H1 (cell line): ENCODE data around the gene UGT1A7. TPM values are rescaled to one million over a fixed set of nuclear protein-coding genes. Genes with fewer than 3 reads are reported as not detected.
"Not testable (repeated sequence)": the region's sequence is repeated elsewhere in the genome, so short reads cannot be mapped to it uniquely, and the experiment has no call there.

Experiments
- CTCF ChIA-PET: fragments of 300-600 bp; sonication (Branson Sonifier 250); formaldehyde crosslinking; loops from one replicate; lab custom pipeline; 2021; ENCODE audit not compliant: partially characterized antibody; lab: Charles Lee
- POLR2A ChIA-PET: fragments of 300-600 bp; sonication (Branson Sonifier 250); formaldehyde crosslinking; loops from one replicate; lab custom pipeline; 2021; ENCODE audit warnings: inconsistent platforms; ENCODE audit not compliant: partially characterized antibody; lab: Charles Lee
- DNase-seq, 2 experiments: peaks; one replicate each; pipeline versions ENCODE4 v3.0.0 to v3.0.0-alpha.2; 2010 to 2022; ENCODE audit warnings: low spot score in 2 of 2, low read depth in 1 of 2, mixed read lengths in 1 of 2
- FAIRE-seq: peaks from 2 replicates; lab custom pipeline; 2011; peaks lifted over from hg19 to GRCh38; lab: Jason Lieb, UNC
- H2AFZ ChIP-seq: 2 replicates; pipeline ENCODE4 v1.8.1; 2012; ENCODE audit warnings: low read length, inconsistent platforms
- H2AK5ac ChIP-seq: 2 replicates; pipeline ENCODE4 v1.6.1; 2013; ENCODE audit warnings: low read depth, low read length
- H2BK120ac ChIP-seq: replicated peaks from 2 replicates; pipeline ENCODE3; 2013; ENCODE audit warnings: low read depth, low read length, inconsistent platforms
- H2BK12ac ChIP-seq: 2 replicates; pipeline ENCODE4 v1.6.1; 2013; ENCODE audit warnings: low read depth, low read length
- H2BK15ac ChIP-seq: 2 replicates; pipeline ENCODE4 v1.6.1; 2013; ENCODE audit warnings: low read length
- H2BK20ac ChIP-seq: 2 replicates; pipeline ENCODE4 v1.6.1; 2013; ENCODE audit warnings: low read length
- H2BK5ac ChIP-seq: 2 replicates; pipeline ENCODE4 v1.6.1; 2013; ENCODE audit warnings: low read depth, low read length
- H3K14ac ChIP-seq: 2 replicates; pipeline ENCODE4 v1.6.1; 2013; ENCODE audit warnings: inconsistent platforms; ENCODE audit not compliant: insufficient read length
- H3K18ac ChIP-seq: 2 replicates; pipeline ENCODE4 v1.6.1; 2013; ENCODE audit warnings: low read length; ENCODE audit errors: extremely low read depth
- H3K23ac ChIP-seq: 2 replicates; pipeline ENCODE4 v1.6.1; 2013; ENCODE audit warnings: inconsistent platforms; ENCODE audit not compliant: insufficient read length
- H3K23me2 ChIP-seq: 2 replicates; pipeline ENCODE4 v1.6.1; 2013; ENCODE audit warnings: low read depth, low read length
- H3K27ac ChIP-seq: 2 replicates; pipeline ENCODE4 v1.6.1; 2011; ENCODE audit warnings: low read depth, low read length, inconsistent platforms
- H3K27me3 ChIP-seq, 4 experiments: replicated peaks in 1 of 4; 1 replicate in 1 of 4; 2 replicates in 3 of 4; pipeline versions ENCODE4 v1.6.1 to v1.8.1; 2011 to 2013; ENCODE audit warnings: low read length in 3 of 4, mild to moderate bottlenecking in 3 of 4, inconsistent platforms in 2 of 4, mixed read lengths in 2 of 4, moderate library complexity in 1 of 4; ENCODE audit not compliant: control insufficient read depth in 3 of 4, insufficient read depth in 3 of 4; ENCODE audit errors: extremely low read depth in 1 of 4
- H3K36me3 ChIP-seq, 4 experiments: 2 replicates each; pipeline versions ENCODE4 v1.6.1 to v1.8.1; 2011 to 2013; ENCODE audit warnings: mild to moderate bottlenecking in 4 of 4, low read length in 3 of 4, moderate library complexity in 2 of 4, control low read depth in 1 of 4, inconsistent platforms in 1 of 4; ENCODE audit not compliant: insufficient read depth in 4 of 4, control insufficient read depth in 2 of 4
- H3K4ac ChIP-seq: replicated peaks from 2 replicates; pipeline ENCODE3; 2013; ENCODE audit warnings: low read length, low read depth, mixed read lengths, inconsistent platforms; ENCODE audit not compliant: insufficient read length
- H3K4me1 ChIP-seq, 4 experiments: replicated peaks in 1 of 4; 1 replicate in 1 of 4; 2 replicates in 3 of 4; pipeline versions ENCODE4 v1.6.1 to v1.8.1; 2011 to 2013; ENCODE audit warnings: low read length in 3 of 4, inconsistent platforms in 2 of 4, mixed read lengths in 1 of 4; ENCODE audit not compliant: insufficient read depth in 4 of 4, control insufficient read depth in 3 of 4
- H3K4me2 ChIP-seq, 2 experiments: 2 replicates each; pipeline versions ENCODE4 v1.6.1 to v1.8.1; 2011 to 2013; ENCODE audit warnings: low read depth in 2 of 2, low read length in 2 of 2, control low read depth in 1 of 2, inconsistent platforms in 1 of 2, mild to moderate bottlenecking in 1 of 2; ENCODE audit not compliant: insufficient read depth in 1 of 2
- H3K4me3 ChIP-seq, 4 experiments: fragments of 200-600, 300-600 bp in 1 of 4; sonication (generic), shearing (Covaris generic), sonication (Bioruptor Twin) in 1 of 4; 2 replicates each; pipeline versions ENCODE4 v1.5.1 to v1.8.1; 2011 to 2016; ENCODE audit warnings: low read length in 4 of 4, low read depth in 3 of 4, control low read depth in 2 of 4, inconsistent platforms in 2 of 4, mild to moderate bottlenecking in 2 of 4, mixed read lengths in 1 of 4, moderate library complexity in 1 of 4; ENCODE audit not compliant: insufficient read depth in 2 of 4; ENCODE audit errors: extremely low read depth in 1 of 4
- H3K56ac ChIP-seq: replicated peaks from 2 replicates; pipeline ENCODE3; 2013; ENCODE audit warnings: low read depth, mild to moderate bottlenecking, mixed read lengths, low read length, inconsistent platforms; ENCODE audit not compliant: insufficient read length
- H3K79me1 ChIP-seq: 2 replicates; pipeline ENCODE4 v1.6.1; 2013; ENCODE audit warnings: low read depth, low read length, control low read depth
- H3K79me2 ChIP-seq, 2 experiments: 2 replicates each; pipeline versions ENCODE4 v1.6.1 to v1.8.1; 2012 to 2013; ENCODE audit warnings: low read length in 2 of 2, mild to moderate bottlenecking in 2 of 2, inconsistent platforms in 1 of 2; ENCODE audit not compliant: insufficient read depth in 2 of 2, control insufficient read depth in 1 of 2
- H3K9ac ChIP-seq, 4 experiments: replicated peaks in 1 of 4; 1 replicate in 1 of 4; 2 replicates in 3 of 4; pipeline versions ENCODE4 v1.6.1 to v1.8.1; 2011 to 2013; ENCODE audit warnings: low read depth in 3 of 4, low read length in 3 of 4, control low read depth in 2 of 4, mild to moderate bottlenecking in 2 of 4, moderate library complexity in 2 of 4, inconsistent platforms in 1 of 4; ENCODE audit errors: extremely low read depth in 1 of 4
- H3K9me3 ChIP-seq, 2 experiments: 2 replicates each; pipeline versions ENCODE4 v1.6.1 to v1.8.1; 2012 to 2013; ENCODE audit warnings: mild to moderate bottlenecking in 2 of 2, moderate library complexity in 2 of 2, control low read depth in 1 of 2, inconsistent platforms in 1 of 2, low read depth in 1 of 2, low read length in 1 of 2, mixed read lengths in 1 of 2; ENCODE audit not compliant: insufficient read depth in 2 of 2
- H4K20me1 ChIP-seq, 2 experiments: replicated peaks in 1 of 2; 2 replicates each; pipeline versions ENCODE3 to v1.8.1; 2011 to 2013; ENCODE audit warnings: inconsistent platforms in 2 of 2, low read length in 2 of 2, mild to moderate bottlenecking in 1 of 2; ENCODE audit not compliant: insufficient read depth in 2 of 2, control insufficient read depth in 1 of 2
- H4K5ac ChIP-seq: 2 replicates; pipeline ENCODE4 v1.6.1; 2013; ENCODE audit warnings: low read length, low read depth, mixed read lengths, inconsistent platforms; ENCODE audit not compliant: insufficient read length
- H4K8ac ChIP-seq: 2 replicates; pipeline ENCODE4 v1.8.0; 2013; ENCODE audit warnings: mild to moderate bottlenecking, moderate library complexity, low read length, inconsistent platforms; ENCODE audit not compliant: insufficient read depth; ENCODE audit errors: extremely low read depth
- H4K91ac ChIP-seq: replicated peaks from 2 replicates; pipeline ENCODE3; 2013; ENCODE audit warnings: low read length, mixed read lengths, inconsistent platforms; ENCODE audit not compliant: insufficient read length
- WGBS, 2 experiments: shearing (Covaris generic) in 1 of 2; methylation state at CpG; one replicate each; pipeline versions ENCODE4 v1.1.6 to v1.1.7; 2013 to 2015; ENCODE audit warnings: low lambda C conversion rate in 2 of 2, mixed read lengths in 2 of 2, inconsistent platforms in 1 of 2, low coverage in 1 of 2, missing lambda C conversion rate in 1 of 2; ENCODE audit not compliant: insufficient replicate concordance in 2 of 2, insufficient coverage in 1 of 2, insufficient read length in 1 of 2; ENCODE audit errors: extremely low coverage in 1 of 2, missing lambda C conversion rate in 1 of 2; 5-methylcytosine and 5-hydroxymethylcytosine counted together
- polyA plus RNA-seq, 7 experiments: library from polyadenylated mRNA; depleted of rRNA in 3 of 7; stranded (reverse) in 5 of 7; unstranded in 2 of 7; fragments of >200 nt in 5 of 7; fragments of 200-250 nt in 2 of 7; gene quantifications; 1 replicate in 5 of 7; 2 replicates in 1 of 7; 4 replicates in 1 of 7; pipeline versions ENCODE4 v1.2.1 to v1.2.3, GENCODE V29; 2011 to 2013; ENCODE audit warnings: missing spikeins in 2 of 7, mixed read lengths in 2 of 7
- total RNA-seq: library from RNA; stranded (reverse); fragmentation: NEBNext Ultra II Directional; extraction: Animal tissue kit (Norgen Biotek cat#: 25700); gene quantifications from 2 replicates; pipeline ENCODE4 v1.2.1, GENCODE V29; 2021

The UGT1A7 gene
- total and polyA plus RNA-seq, 2 of the 8 experiments (the other 6 are each of a cell fraction or from before 2014, with no cell fraction given) = not detected

- H2BK15ac ChIP-seq, H3K9me3 ChIP-seq, H4K91ac ChIP-seq, H3K18ac ChIP-seq, H3K27me3 ChIP-seq, CTCF ChIA-PET, H2AFZ ChIP-seq, H3K14ac ChIP-seq, DNase-seq, H3K56ac ChIP-seq, H4K20me1 ChIP-seq, H3K4me3 ChIP-seq, H3K27ac ChIP-seq, H2BK12ac ChIP-seq, H3K79me1 ChIP-seq, H2BK5ac ChIP-seq, FAIRE-seq, H2AK5ac ChIP-seq, H2BK120ac ChIP-seq, H4K5ac ChIP-seq, H3K23me2 ChIP-seq, H4K8ac ChIP-seq, H3K9ac ChIP-seq, H3K4ac ChIP-seq, H2BK20ac ChIP-seq, H3K4me2 ChIP-seq, H3K36me3 ChIP-seq, H3K79me2 ChIP-seq, H3K4me1 ChIP-seq, POLR2A ChIA-PET, H3K23ac ChIP-seq: not testable (repeated sequence)
- 100% methylated on average over 4 of the region's 5 CpGs; no CpG with 5 or more reads in 1 of the 2 experiments for WGBS, 2 experiments
These were observed 19.1 kb downstream of the UGT1A7 start for GRCh38 chr2:233700842-233701241.
